SK-N-SH treated with all-trans-retinoic acid at 6 μM for 48 hours (cell line): ENCODE measurements around the gene TPST2.

ENCODE experiments used
- ATAC-seq: fragments of 200-7000 bp; cut with Tn5 transposase; 3 replicates; pipeline ENCODE4 v1.9.1; 2020; ENCODE audit warnings: mild to moderate bottlenecking, moderate library complexity
- ARNTL ChIP-seq: fragments of 450-650 bp; formaldehyde crosslinking; IDR thresholded peaks from 2 replicates; pipeline ENCODE4 v1.5.0; 2020; ENCODE audit warnings: low read depth, mild to moderate bottlenecking, moderate library complexity, borderline replicate concordance
- CREB5 ChIP-seq: fragments of 250-450 bp; sonication (Bioruptor Pico); IDR thresholded peaks from 2 replicates; pipeline ENCODE4 v1.5.1; 2020; ENCODE audit warnings: low read depth, mild to moderate bottlenecking, moderate library complexity
- CSDC2 ChIP-seq: fragments of 250-450 bp; sonication (Bioruptor Pico); IDR thresholded peaks from 2 replicates; pipeline ENCODE4 v1.5.0; 2020; ENCODE audit warnings: mild to moderate bottlenecking, moderate library complexity
- CSRNP3 ChIP-seq: fragments of 250-450 bp; sonication (Bioruptor Pico); IDR thresholded peaks from 2 replicates; pipeline ENCODE4 v1.5.1; 2021; ENCODE audit warnings: mild to moderate bottlenecking, moderate library complexity
- ESRRG ChIP-seq: fragments of 250-450 bp; sonication (Bioruptor Pico); IDR thresholded peaks from 2 replicates; pipeline ENCODE4 v1.6.1; 2021; ENCODE audit warnings: mild to moderate bottlenecking
- GLIS3 ChIP-seq: fragments of 250-450 bp; sonication (Bioruptor Pico); IDR thresholded peaks from 2 replicates; pipeline ENCODE4 v1.5.0; 2020; ENCODE audit warnings: mild to moderate bottlenecking, moderate library complexity
- OSR1 ChIP-seq: fragments of 250-450 bp; sonication (Bioruptor Pico); IDR thresholded peaks from 2 replicates; pipeline ENCODE4 v1.8.0; 2022; ENCODE audit warnings: moderate library complexity, mild to moderate bottlenecking, inconsistent platforms
- POU6F1 ChIP-seq: fragments of 250-450 bp; sonication (Bioruptor Pico); IDR thresholded peaks from 2 replicates; pipeline ENCODE4 v1.8.0; 2021; ENCODE audit warnings: low read depth, mild to moderate bottlenecking, moderate library complexity, borderline replicate concordance
- PPARA ChIP-seq: fragments of 250-450 bp; sonication (Bioruptor Pico); IDR thresholded peaks from 2 replicates; pipeline ENCODE4 v1.5.0; 2020; ENCODE audit warnings: mild to moderate bottlenecking, borderline replicate concordance
- RARB ChIP-seq: fragments of 250-450 bp; sonication (Bioruptor Pico); IDR thresholded peaks from 2 replicates; pipeline ENCODE4 v1.8.0; 2021; ENCODE audit warnings: mild to moderate bottlenecking, moderate library complexity
- SNAI2 ChIP-seq: fragments of 250-450 bp; sonication (Bioruptor Pico); IDR thresholded peaks from 2 replicates; pipeline ENCODE4 v1.5.0; 2020; ENCODE audit warnings: mild to moderate bottlenecking, moderate library complexity
- TCF4 ChIP-seq: fragments of 250-450 bp; sonication (Bioruptor Pico); IDR thresholded peaks from 2 replicates; pipeline ENCODE4 v1.8.0; 2021; ENCODE audit warnings: mild to moderate bottlenecking, moderate library complexity, borderline replicate concordance
- TSHZ2 ChIP-seq: fragments of 250-450 bp; sonication (Bioruptor Pico); IDR thresholded peaks from 2 replicates; pipeline ENCODE4 v1.5.0; 2020; ENCODE audit warnings: mild to moderate bottlenecking, moderate library complexity
- ZC3H10 ChIP-seq: fragments of 250-450 bp; sonication (Bioruptor Pico); IDR thresholded peaks from 2 replicates; pipeline ENCODE4 v1.5.1; 2021; ENCODE audit warnings: mild to moderate bottlenecking, moderate library complexity
- ZFP3 ChIP-seq: fragments of 250-450 bp; sonication (Bioruptor Pico); IDR thresholded peaks from 2 replicates; pipeline ENCODE4 v1.5.0; 2020; ENCODE audit warnings: mild to moderate bottlenecking, moderate library complexity
- ZFP30 ChIP-seq: fragments of 450-650 bp; formaldehyde crosslinking; IDR thresholded peaks from 2 replicates; pipeline ENCODE4 v1.5.0; 2022; ENCODE audit warnings: mild to moderate bottlenecking, moderate library complexity
- ZNF565 ChIP-seq: fragments of 450-650 bp; formaldehyde crosslinking; conservative IDR thresholded peaks from 2 replicates; pipeline ENCODE4 v1.5.0; 2020; ENCODE audit warnings: low read depth, mild to moderate bottlenecking, moderate library complexity
- ZNF70 ChIP-seq: fragments of 450-650 bp; formaldehyde crosslinking; IDR thresholded peaks from 2 replicates; pipeline ENCODE4 v1.5.0; 2020; ENCODE audit warnings: mild to moderate bottlenecking, moderate library complexity
- ZNF8 ChIP-seq: fragments of 450-650 bp; formaldehyde crosslinking; IDR thresholded peaks from 2 replicates; pipeline ENCODE4 v1.5.0; 2020; ENCODE audit warnings: mild to moderate bottlenecking, moderate library complexity
- TF ChIP-seq, protein P1 (sequence below): fragments of 250-450 bp; sonication (Bioruptor Pico); IDR thresholded peaks from 2 replicates; pipeline ENCODE4 v1.8.0; 2020; ENCODE audit warnings: mild to moderate bottlenecking, moderate library complexity, borderline replicate concordance

Gene TPST2

DNA sequence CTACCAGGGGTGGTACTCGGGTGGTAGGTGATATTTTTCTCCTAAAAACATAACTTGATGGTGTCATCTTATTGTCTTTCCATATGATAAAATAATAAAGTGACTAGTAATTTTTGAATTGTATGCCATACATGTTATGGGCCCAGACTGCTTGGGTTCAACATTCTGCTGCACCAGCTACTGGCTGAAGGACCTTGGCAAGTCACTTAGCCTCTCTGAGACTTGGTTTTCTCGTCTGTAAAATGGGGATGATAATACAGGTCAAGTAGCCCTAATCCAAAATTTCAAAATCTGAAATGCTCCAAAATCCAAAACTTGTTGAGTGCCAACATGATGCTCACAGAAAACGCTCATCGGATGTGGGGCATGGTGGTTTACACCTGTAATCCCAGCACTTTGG, 42.1 kb downstream of the TPST2 start:
- no peak for ATAC-seq
- TF ChIP-seq ZNF70 (CRISPR knock-in tag), result no peak
- no peak for TF ChIP-seq RARB (CRISPR knock-in tag)
- no peak for TF ChIP-seq ZC3H10 (CRISPR knock-in tag)
- no peak for TF ChIP-seq TCF4
- TF ChIP-seq ARNTL, result no peak
- TF ChIP-seq CSDC2 (CRISPR knock-in tag), result no peak
- no peak for TF ChIP-seq ZNF565 (CRISPR knock-in tag)
- no peak for TF ChIP-seq TSHZ2
- TF ChIP-seq ZFP30 (CRISPR knock-in tag), result no peak
- no peak for TF ChIP-seq ZNF8
- TF ChIP-seq GLIS3 (CRISPR knock-in tag), result no peak
- no peak for TF ChIP-seq ZFP3
- TF ChIP-seq CREB5 (CRISPR knock-in tag), result no peak
- no peak for TF ChIP-seq ESRRG (CRISPR knock-in tag)
- TF ChIP-seq, protein P1, sequence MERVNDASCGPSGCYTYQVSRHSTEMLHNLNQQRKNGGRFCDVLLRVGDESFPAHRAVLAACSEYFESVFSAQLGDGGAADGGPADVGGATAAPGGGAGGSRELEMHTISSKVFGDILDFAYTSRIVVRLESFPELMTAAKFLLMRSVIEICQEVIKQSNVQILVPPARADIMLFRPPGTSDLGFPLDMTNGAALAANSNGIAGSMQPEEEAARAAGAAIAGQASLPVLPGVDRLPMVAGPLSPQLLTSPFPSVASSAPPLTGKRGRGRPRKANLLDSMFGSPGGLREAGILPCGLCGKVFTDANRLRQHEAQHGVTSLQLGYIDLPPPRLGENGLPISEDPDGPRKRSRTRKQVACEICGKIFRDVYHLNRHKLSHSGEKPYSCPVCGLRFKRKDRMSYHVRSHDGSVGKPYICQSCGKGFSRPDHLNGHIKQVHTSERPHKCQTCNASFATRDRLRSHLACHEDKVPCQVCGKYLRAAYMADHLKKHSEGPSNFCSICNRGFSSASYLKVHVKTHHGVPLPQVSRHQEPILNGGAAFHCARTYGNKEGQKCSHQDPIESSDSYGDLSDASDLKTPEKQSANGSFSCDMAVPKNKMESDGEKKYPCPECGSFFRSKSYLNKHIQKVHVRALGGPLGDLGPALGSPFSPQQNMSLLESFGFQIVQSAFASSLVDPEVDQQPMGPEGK (CRISPR knock-in tag), result no peak
- no peak for TF ChIP-seq PPARA (CRISPR knock-in tag)
- TF ChIP-seq SNAI2 (CRISPR knock-in tag), result no peak
- TF ChIP-seq OSR1, result no peak

- ATAC-seq, result no peak
- TF ChIP-seq SNAI2 (CRISPR knock-in tag) (no peak), ZFP3 (no peak)
- TF ChIP-seq, all 23 proteins: peak for 0
Measured at GRCh38 chr22:26547426-26547825, 42.5 kb downstream of the TPST2 start.

- TF ChIP-seq POU6F1 (CRISPR knock-in tag) (no peak), CREB5 (CRISPR knock-in tag) (no peak), ZNF70 (CRISPR knock-in tag) (no peak), ZFP3 (no peak), TCF4 (no peak), ZNF565 (CRISPR knock-in tag) (no peak)
- no peak for ATAC-seq
Measured at GRCh38 chr22:26546282-26546681, 43.6 kb downstream of the TPST2 start.

GRCh38 chr22:26545827-26546226, 44.1 kb downstream of the TPST2 start:
- ATAC-seq, result no peak
- TF ChIP-seq SNAI2 (CRISPR knock-in tag), result no peak
- no peak for TF ChIP-seq ZNF8
- no peak for TF ChIP-seq ZFP30 (CRISPR knock-in tag)
- no peak for TF ChIP-seq CREB5 (CRISPR knock-in tag)
- no peak for TF ChIP-seq CSDC2 (CRISPR knock-in tag)
- no peak for TF ChIP-seq ARNTL
- no peak for TF ChIP-seq PPARA (CRISPR knock-in tag)
- no peak for TF ChIP-seq CSRNP3
- TF ChIP-seq, protein P1 (CRISPR knock-in tag), result no peak
